WTC11 (cell line): ENCODE results near the gene CDH12.

Experiments used
- MYBL2 ChIP-seq: sonication (generic); formaldehyde crosslinking; IDR thresholded peaks from 2 replicates; pipeline ENCODE4 v1.8.1; 2023; ENCODE audit warnings: mild to moderate bottlenecking, moderate library complexity, missing genetic modification reagents
- NR2C2 ChIP-seq: sonication (generic); formaldehyde crosslinking; IDR thresholded peaks from 2 replicates; pipeline ENCODE4 v1.8.0; 2022; ENCODE audit warnings: mild to moderate bottlenecking, missing genetic modification reagents
- ZNF317 ChIP-seq: sonication (generic); formaldehyde crosslinking; IDR thresholded peaks from 2 replicates; pipeline ENCODE4 v1.8.1; 2023; ENCODE audit warnings: low read depth, mild to moderate bottlenecking, moderate library complexity, missing genetic modification reagents, borderline replicate concordance
- TF ChIP-seq, protein P1 (sequence below): sonication (generic); formaldehyde crosslinking; IDR thresholded peaks from 2 replicates; pipeline ENCODE4 v1.8.1; 2022; ENCODE audit warnings: low read depth, mild to moderate bottlenecking, moderate library complexity, missing genetic modification reagents, borderline replicate concordance
- TF ChIP-seq, protein P2 (sequence below): fragments of 200-600 bp; IDR thresholded peaks from 2 replicates; pipeline ENCODE4 v1.8.0; 2022; ENCODE audit warnings: antibody characterized with exemption
- TF ChIP-seq, protein P3 (sequence below): sonication (generic); formaldehyde crosslinking; IDR thresholded peaks from 2 replicates; pipeline ENCODE4 v1.8.1; 2022; ENCODE audit warnings: mild to moderate bottlenecking, missing genetic modification reagents, moderate library complexity, borderline replicate concordance
- TF ChIP-seq, protein P4 (sequence below): sonication (generic); formaldehyde crosslinking; conservative IDR thresholded peaks from 2 replicates; pipeline ENCODE4 v1.8.1; 2022; ENCODE audit warnings: mild to moderate bottlenecking, missing genetic modification reagents
- TF ChIP-seq, protein P5 (sequence below): sonication (generic); formaldehyde crosslinking; IDR thresholded peaks from 2 replicates; pipeline ENCODE4 v1.8.1; 2022; ENCODE audit warnings: low read depth, missing genetic modification reagents, borderline replicate concordance
- TF ChIP-seq, protein P6 (sequence below): sonication (generic); formaldehyde crosslinking; IDR thresholded peaks from 2 replicates; pipeline ENCODE4 v1.8.1; 2023; ENCODE audit warnings: mild to moderate bottlenecking, missing genetic modification reagents, moderate library complexity

DNA sequence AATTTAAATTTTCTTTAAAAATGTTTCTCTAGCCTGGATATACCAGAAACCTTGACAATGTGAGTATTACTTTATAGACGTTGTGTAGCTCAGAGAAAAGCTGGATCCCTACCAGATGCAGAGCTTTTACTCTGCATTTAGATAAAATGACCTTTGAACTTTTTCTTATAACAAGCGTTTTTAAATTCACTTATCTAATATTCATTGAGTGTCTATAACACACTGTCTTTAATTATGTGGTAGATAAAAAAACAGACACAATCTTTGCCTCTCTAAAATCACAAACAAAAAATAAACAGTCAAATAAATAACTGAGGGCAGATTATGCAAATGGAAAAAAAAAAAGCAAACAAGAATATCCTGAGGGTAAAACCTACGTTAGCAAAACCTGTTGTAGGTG is 773.6 kb downstream of the CDH12 start:
- TF ChIP-seq ZNF317 (no peak), NR2C2 (CRISPR knock-in tag) (no peak), MYBL2 (CRISPR knock-in tag) (no peak)
- TF ChIP-seq, protein P1, sequence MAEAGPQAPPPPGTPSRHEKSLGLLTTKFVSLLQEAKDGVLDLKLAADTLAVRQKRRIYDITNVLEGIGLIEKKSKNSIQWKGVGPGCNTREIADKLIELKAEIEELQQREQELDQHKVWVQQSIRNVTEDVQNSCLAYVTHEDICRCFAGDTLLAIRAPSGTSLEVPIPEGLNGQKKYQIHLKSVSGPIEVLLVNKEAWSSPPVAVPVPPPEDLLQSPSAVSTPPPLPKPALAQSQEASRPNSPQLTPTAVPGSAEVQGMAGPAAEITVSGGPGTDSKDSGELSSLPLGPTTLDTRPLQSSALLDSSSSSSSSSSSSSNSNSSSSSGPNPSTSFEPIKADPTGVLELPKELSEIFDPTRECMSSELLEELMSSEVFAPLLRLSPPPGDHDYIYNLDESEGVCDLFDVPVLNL, result no peak
- TF ChIP-seq, protein P2, sequence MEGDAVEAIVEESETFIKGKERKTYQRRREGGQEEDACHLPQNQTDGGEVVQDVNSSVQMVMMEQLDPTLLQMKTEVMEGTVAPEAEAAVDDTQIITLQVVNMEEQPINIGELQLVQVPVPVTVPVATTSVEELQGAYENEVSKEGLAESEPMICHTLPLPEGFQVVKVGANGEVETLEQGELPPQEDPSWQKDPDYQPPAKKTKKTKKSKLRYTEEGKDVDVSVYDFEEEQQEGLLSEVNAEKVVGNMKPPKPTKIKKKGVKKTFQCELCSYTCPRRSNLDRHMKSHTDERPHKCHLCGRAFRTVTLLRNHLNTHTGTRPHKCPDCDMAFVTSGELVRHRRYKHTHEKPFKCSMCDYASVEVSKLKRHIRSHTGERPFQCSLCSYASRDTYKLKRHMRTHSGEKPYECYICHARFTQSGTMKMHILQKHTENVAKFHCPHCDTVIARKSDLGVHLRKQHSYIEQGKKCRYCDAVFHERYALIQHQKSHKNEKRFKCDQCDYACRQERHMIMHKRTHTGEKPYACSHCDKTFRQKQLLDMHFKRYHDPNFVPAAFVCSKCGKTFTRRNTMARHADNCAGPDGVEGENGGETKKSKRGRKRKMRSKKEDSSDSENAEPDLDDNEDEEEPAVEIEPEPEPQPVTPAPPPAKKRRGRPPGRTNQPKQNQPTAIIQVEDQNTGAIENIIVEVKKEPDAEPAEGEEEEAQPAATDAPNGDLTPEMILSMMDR, result no peak
- TF ChIP-seq, protein P3, sequence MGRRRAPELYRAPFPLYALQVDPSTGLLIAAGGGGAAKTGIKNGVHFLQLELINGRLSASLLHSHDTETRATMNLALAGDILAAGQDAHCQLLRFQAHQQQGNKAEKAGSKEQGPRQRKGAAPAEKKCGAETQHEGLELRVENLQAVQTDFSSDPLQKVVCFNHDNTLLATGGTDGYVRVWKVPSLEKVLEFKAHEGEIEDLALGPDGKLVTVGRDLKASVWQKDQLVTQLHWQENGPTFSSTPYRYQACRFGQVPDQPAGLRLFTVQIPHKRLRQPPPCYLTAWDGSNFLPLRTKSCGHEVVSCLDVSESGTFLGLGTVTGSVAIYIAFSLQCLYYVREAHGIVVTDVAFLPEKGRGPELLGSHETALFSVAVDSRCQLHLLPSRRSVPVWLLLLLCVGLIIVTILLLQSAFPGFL, result no peak
- TF ChIP-seq, protein P4, sequence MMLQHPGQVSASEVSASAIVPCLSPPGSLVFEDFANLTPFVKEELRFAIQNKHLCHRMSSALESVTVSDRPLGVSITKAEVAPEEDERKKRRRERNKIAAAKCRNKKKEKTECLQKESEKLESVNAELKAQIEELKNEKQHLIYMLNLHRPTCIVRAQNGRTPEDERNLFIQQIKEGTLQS (CRISPR knock-in tag), result no peak
- TF ChIP-seq, protein P5, sequence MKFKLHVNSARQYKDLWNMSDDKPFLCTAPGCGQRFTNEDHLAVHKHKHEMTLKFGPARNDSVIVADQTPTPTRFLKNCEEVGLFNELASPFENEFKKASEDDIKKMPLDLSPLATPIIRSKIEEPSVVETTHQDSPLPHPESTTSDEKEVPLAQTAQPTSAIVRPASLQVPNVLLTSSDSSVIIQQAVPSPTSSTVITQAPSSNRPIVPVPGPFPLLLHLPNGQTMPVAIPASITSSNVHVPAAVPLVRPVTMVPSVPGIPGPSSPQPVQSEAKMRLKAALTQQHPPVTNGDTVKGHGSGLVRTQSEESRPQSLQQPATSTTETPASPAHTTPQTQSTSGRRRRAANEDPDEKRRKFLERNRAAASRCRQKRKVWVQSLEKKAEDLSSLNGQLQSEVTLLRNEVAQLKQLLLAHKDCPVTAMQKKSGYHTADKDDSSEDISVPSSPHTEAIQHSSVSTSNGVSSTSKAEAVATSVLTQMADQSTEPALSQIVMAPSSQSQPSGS (CRISPR knock-in tag), result no peak
- TF ChIP-seq, protein P6, sequence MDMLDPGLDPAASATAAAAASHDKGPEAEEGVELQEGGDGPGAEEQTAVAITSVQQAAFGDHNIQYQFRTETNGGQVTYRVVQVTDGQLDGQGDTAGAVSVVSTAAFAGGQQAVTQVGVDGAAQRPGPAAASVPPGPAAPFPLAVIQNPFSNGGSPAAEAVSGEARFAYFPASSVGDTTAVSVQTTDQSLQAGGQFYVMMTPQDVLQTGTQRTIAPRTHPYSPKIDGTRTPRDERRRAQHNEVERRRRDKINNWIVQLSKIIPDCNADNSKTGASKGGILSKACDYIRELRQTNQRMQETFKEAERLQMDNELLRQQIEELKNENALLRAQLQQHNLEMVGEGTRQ (CRISPR knock-in tag), result no peak
